HepG2 (cell line): ENCODE results near the gene PRM3. TPM values are rescaled to one million over a fixed set of nuclear protein-coding genes. Genes with fewer than 3 reads are reported as not detected.
A peak's percentile ranks its signal among the peaks of the same experiment; 100 is the strongest.

Experiments used
- HMG20A ChIP-seq: IDR thresholded peaks from 2 replicates; pipeline ENCODE4 v1.6.1; 2016; ENCODE audit warnings: borderline replicate concordance
- HNRNPH1 ChIP-seq: fragments of 200-400 bp; formaldehyde crosslinking; optimal IDR thresholded peaks from 2 replicates; pipeline ENCODE3; 2017; ENCODE audit warnings: mild to moderate bottlenecking, low read depth, low read length
- HNRNPUL1 ChIP-seq: fragments of 200-400 bp; formaldehyde crosslinking; IDR thresholded peaks from 2 replicates; pipeline ENCODE4 v1.6.1; 2017; ENCODE audit warnings: low read depth, mild to moderate bottlenecking, low read length, moderate library complexity
- RFX1 ChIP-seq: fragments of 450-650 bp; IDR thresholded peaks from 2 replicates; pipeline ENCODE4 v1.6.1; 2017
- SMAD9 ChIP-seq: sonication (generic); formaldehyde crosslinking; IDR thresholded peaks from 2 replicates; pipeline ENCODE4 v1.5.1; 2020; ENCODE audit warnings: mild to moderate bottlenecking, missing genetic modification reagents
- SRSF1 ChIP-seq: fragments of 200-400 bp; formaldehyde crosslinking; optimal IDR thresholded peaks from 2 replicates; pipeline ENCODE3; 2017; ENCODE audit warnings: mild to moderate bottlenecking, low read depth, low read length, moderate library complexity
- ZNF407 ChIP-seq: sonication (generic); formaldehyde crosslinking; IDR thresholded peaks from one replicate; pipeline ENCODE4 v1.5.1; 2020; ENCODE audit warnings: mild to moderate bottlenecking, missing genetic modification reagents; ENCODE audit errors: not compliant biosample characterization
- ZNF576 ChIP-seq: sonication (generic); formaldehyde crosslinking; IDR thresholded peaks from 2 replicates; pipeline ENCODE4 v1.4.0; 2020; ENCODE audit warnings: mild to moderate bottlenecking, missing genetic modification reagents
- ZNF670 ChIP-seq: sonication (generic); formaldehyde crosslinking; IDR thresholded peaks from 2 replicates; pipeline ENCODE4 v1.8.0; 2022; ENCODE audit warnings: mild to moderate bottlenecking, missing genetic modification reagents, borderline replicate concordance
- ZSCAN22 ChIP-seq: sonication (generic); formaldehyde crosslinking; IDR thresholded peaks from 2 replicates; pipeline ENCODE4 v1.4.0; 2020; ENCODE audit warnings: mild to moderate bottlenecking, missing genetic modification reagents
- ZSCAN9 ChIP-seq: IDR thresholded peaks from 2 replicates; pipeline ENCODE4 v1.6.1; 2016; ENCODE audit warnings: borderline replicate concordance
- polyA plus RNA-seq, 8 experiments: library from polyadenylated mRNA; depleted of rRNA in 3 of 8; stranded (reverse) in 7 of 8; unstranded in 1 of 8; fragments of >200 nt; fragmentation: Illumina TruSeq in 4 of 8; extraction: Trizol in 4 of 8; gene quantifications; 2 replicates each; pipeline versions ENCODE4 v1.2.1 to v1.2.3, GENCODE V29; 2011 to 2016; ENCODE audit warnings: low read depth in 4 of 8, missing spikeins in 1 of 8, mixed read lengths in 1 of 8; ENCODE audit not compliant: insufficient read depth in 1 of 8
- total RNA-seq, 5 experiments: library from RNA; depleted of rRNA; stranded (reverse); fragments of >200 nt; fragmentation: Illumina TruSeq; extraction: Trizol; gene quantifications; 2 replicates each; pipeline ENCODE4 v1.2.3, GENCODE V29; 2016; ENCODE audit warnings: low read depth in 1 of 5
- TF ChIP-seq, protein P1 (sequence below): sonication (generic); formaldehyde crosslinking; IDR thresholded peaks from 2 replicates; pipeline ENCODE4 v1.9.0; 2022; ENCODE audit warnings: missing genetic modification reagents, mild to moderate bottlenecking, borderline replicate concordance
- TF ChIP-seq, protein P2 (sequence below): sonication (generic); formaldehyde crosslinking; IDR thresholded peaks from 2 replicates; pipeline ENCODE4 v1.5.1; 2020; ENCODE audit warnings: mild to moderate bottlenecking, missing genetic modification reagents, moderate library complexity
- TF ChIP-seq, protein P3 (sequence below): sonication (generic); formaldehyde crosslinking; conservative IDR thresholded peaks from 2 replicates; pipeline ENCODE4 v1.8.0; 2022; ENCODE audit warnings: low read depth, missing genetic modification reagents

PRM3 gene
- total and polyA plus RNA-seq, 2 of the 13 experiments (the other 11 are each of a cell fraction or from before 2014, with no cell fraction given) = not detected

DNA sequence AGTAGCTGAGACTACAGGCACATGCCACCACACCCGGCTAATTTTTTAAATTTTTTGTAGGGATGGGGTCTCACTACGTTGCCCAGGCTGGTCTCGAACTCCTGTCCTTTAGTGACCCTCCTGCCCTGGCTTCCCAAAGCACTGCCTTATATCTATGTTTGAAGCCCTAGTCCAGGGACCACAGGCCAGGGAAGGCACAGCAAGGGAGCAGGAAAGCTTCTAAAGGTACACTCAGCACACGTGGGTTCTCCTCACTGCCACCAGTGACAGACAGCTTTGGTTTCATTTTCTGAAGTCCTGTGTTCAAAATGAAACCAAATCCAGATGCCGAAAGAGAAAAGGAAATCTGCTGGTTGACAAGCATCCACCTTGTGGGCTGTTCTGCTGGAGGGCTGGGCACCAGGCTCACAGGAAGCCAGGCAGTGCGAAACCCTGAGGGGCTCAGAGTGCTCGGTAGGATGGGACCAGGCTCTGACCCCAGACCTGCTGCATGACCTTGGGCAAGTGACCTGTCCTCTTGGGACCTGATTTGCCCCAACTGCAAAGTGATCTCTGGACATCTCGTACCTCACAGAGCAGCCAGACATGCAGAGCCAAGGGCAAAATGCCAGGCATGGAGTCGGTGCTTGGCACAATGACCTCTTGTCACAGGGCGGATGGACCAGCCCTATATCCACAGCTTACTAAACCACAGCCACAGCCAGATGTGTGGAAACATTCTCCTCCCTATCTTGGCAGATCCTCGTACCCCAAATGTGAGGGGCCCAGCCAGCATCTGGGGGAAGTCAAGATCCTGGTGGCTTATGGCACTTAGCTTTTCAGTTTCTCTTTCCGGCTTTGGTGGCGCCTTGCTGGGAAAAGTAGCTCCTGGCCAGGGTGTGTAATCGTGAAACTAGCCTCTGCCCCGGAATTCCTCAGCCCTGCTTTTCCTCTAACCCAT lies 14.6 kb downstream of the PRM3 start (continued):
- TF ChIP-seq ZNF407 = peak; percentile 71
- TF ChIP-seq SMAD9 = 0 out of 2 replicates have a peak, but pooled peaks have one; percentile 1
- peak; percentile 12; the same call in 1 of the 2 replicates for TF ChIP-seq ZNF576 (CRISPR knock-in tag)
- TF ChIP-seq RFX1 = no peak
- peak; percentile 93 for TF ChIP-seq ZNF670 (CRISPR knock-in tag)
- TF ChIP-seq ZSCAN9 (CRISPR knock-in tag) = no peak; the same call in 1 of the 2 replicates
- TF ChIP-seq, protein P1, sequence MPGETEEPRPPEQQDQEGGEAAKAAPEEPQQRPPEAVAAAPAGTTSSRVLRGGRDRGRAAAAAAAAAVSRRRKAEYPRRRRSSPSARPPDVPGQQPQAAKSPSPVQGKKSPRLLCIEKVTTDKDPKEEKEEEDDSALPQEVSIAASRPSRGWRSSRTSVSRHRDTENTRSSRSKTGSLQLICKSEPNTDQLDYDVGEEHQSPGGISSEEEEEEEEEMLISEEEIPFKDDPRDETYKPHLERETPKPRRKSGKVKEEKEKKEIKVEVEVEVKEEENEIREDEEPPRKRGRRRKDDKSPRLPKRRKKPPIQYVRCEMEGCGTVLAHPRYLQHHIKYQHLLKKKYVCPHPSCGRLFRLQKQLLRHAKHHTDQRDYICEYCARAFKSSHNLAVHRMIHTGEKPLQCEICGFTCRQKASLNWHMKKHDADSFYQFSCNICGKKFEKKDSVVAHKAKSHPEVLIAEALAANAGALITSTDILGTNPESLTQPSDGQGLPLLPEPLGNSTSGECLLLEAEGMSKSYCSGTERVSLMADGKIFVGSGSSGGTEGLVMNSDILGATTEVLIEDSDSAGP = peak; percentile 92; the same call in 1 of the 2 replicates
- TF ChIP-seq, protein P2, sequence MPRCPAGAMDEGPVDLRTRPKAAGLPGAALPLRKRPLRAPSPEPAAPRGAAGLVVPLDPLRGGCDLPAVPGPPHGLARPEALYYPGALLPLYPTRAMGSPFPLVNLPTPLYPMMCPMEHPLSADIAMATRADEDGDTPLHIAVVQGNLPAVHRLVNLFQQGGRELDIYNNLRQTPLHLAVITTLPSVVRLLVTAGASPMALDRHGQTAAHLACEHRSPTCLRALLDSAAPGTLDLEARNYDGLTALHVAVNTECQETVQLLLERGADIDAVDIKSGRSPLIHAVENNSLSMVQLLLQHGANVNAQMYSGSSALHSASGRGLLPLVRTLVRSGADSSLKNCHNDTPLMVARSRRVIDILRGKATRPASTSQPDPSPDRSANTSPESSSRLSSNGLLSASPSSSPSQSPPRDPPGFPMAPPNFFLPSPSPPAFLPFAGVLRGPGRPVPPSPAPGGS (CRISPR knock-in tag) = no peak; the same call in 1 of the 2 replicates
- no peak for TF ChIP-seq HNRNPH1
- no peak for TF ChIP-seq ZSCAN22 (CRISPR knock-in tag)
- peak; percentile 35; the same call in 1 of the 2 replicates for TF ChIP-seq HMG20A (CRISPR knock-in tag)
- TF ChIP-seq HNRNPUL1 = no peak
- TF ChIP-seq, protein P3, sequence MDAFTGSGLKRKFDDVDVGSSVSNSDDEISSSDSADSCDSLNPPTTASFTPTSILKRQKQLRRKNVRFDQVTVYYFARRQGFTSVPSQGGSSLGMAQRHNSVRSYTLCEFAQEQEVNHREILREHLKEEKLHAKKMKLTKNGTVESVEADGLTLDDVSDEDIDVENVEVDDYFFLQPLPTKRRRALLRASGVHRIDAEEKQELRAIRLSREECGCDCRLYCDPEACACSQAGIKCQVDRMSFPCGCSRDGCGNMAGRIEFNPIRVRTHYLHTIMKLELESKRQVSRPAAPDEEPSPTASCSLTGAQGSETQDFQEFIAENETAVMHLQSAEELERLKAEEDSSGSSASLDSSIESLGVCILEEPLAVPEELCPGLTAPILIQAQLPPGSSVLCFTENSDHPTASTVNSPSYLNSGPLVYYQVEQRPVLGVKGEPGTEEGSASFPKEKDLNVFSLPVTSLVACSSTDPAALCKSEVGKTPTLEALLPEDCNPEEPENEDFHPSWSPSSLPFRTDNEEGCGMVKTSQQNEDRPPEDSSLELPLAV (CRISPR knock-in tag) = no peak
- TF ChIP-seq SRSF1 = no peak
